NCI-H1417 treated with DMSO at 0.1 percent for 48 hours (cell line): ENCODE measurements around the gene GIMAP2.
"Not testable (repeated sequence)": the region's sequence is repeated elsewhere in the genome, so short reads cannot be mapped to it uniquely, and the experiment has no call there.

ENCODE experiments used
- DNase-seq: peaks from one replicate; lab custom pipeline; 2025; lab: John Stamatoyannopoulos, UW

Gene GIMAP2

GRCh38 chr7:150676854-150677253, 8.7 kb upstream of the GIMAP2 start:
- not testable (repeated sequence) for DNase-seq

GRCh38 chr7:150678601-150679000, 6.9 kb upstream of the GIMAP2 start:
- DNase-seq, result not testable (repeated sequence)

- DNase-seq, result not testable (repeated sequence)
Measured at GRCh38 chr7:150680364-150680763, 5.1 kb upstream of the GIMAP2 start.

DNA sequence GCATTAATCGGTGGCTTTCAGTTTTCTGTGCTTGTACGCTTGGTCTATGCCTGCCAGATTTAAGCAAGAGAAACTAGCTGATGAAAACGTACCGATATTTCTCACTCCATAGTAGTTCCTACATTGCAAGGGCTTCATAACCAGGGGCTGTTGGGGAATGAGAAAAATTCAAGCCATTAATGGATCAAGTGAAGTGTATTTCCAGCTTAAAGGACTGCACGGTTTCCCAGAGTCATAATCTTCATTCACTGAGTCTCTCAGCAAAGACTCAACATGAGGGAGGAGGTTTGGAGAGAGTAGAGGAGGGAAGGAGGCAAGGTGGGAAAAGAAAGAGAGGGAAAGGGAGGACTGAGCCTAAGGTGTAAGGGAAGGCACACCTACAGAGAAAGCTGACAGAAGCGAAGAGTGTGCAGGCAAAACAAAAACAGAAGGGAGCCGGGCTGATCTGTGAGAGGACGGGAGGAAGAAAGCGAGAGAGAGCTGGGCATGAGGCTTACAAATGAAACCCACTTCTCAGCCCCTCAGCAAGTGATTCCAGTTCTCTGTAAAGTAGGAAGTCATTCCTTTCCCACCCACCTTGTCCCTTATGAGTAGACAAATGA, 625 bp downstream of the GIMAP2 start:
- DNase-seq, result no peak

DNA sequence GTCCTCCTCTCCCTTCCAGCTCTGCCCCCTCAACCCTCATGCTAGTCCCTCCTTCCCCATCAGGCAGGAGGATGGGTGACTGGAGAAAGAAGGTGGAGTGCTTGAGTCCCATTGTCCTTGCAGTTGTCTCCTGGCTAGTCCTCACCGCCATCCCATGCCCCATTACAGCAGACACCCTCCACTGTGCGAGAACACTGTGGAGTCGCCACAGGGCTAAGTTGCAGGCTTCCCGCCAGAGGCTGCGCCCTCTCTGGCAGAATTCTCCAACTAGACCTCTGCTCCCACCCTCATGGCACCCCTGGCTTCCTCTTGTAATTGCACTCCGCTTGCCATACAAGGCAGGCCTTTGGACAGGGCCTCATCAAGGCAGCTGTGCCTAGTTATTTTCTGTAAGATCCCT, 3.1 kb downstream of the GIMAP2 start:
- DNase-seq, result no peak

GRCh38 chr7:150695654-150696053, 10.1 kb downstream of the GIMAP2 start:
- no peak for DNase-seq

- DNase-seq, result no peak
Measured at GRCh38 chr7:150703209-150703608, 17.7 kb downstream of the GIMAP2 start.

GRCh38 chr7:150715293-150715692, 29.8 kb downstream of the GIMAP2 start:
- DNase-seq, result no peak

- no peak for DNase-seq
Measured at GRCh38 chr7:150715738-150716137, 30.2 kb downstream of the GIMAP2 start.

DNA sequence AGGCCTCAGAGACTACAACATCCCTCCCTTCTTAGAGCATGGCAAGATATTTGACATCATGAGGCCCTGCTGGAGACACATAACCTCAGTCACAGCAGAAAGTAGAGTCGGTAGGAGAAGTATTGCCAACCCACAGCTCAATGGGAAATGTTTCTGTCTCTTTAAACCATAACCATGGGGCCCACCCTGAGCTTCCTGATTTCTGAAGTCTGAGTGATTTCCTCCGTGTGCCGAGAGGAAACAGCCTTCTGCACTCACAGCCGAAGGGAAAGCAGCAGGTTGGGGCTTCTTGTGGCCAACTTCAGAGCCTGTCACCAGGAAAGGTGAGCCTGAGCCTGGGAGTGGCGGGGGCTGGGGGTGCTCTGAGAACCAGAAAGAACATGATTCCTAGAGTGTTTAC, 30.9 kb downstream of the GIMAP2 start, which contains the start of gene GIMAP1:
GIMAP1 (plus strand) TSS at position 246 of the 400 bp plus-strand sequence. CDS start 2,435 bp downstream, outside the sequence.
- no peak for DNase-seq

GRCh38 chr7:150716939-150717338, 31.4 kb downstream of the GIMAP2 start:
- DNase-seq, result no peak

DNA sequence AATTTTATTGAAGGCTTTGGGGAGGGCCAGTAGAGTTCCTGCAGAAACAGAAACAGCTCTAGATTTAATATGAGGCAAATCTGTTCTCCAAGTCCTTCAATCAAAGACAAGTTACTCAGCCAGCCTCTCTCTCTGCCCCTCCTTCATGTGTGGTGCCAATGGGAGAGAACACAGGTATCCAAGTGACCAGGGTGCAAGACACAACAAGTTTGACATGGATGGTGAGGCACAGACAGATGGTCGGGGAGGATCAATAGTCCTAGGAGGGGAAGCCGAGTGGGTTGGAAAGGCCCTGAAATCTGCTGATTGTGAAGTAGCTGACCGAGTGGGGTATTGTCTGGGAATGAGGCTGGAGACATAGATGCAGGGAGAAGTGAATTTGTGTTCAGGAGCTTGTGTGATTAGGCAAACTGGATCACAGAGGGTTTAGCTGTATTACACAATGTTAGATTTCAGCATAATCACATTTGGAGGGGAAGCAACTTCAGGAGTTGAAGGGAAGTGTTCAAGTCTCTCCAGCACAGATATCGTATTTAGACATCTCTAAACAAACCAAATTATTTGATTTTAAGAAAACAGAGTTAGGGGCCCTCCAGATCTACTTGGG, 32.4 kb downstream of the GIMAP2 start:
- DNase-seq, result no peak

- no peak for DNase-seq
Measured at GRCh38 chr7:150719436-150719835, 33.9 kb downstream of the GIMAP2 start.

DNA sequence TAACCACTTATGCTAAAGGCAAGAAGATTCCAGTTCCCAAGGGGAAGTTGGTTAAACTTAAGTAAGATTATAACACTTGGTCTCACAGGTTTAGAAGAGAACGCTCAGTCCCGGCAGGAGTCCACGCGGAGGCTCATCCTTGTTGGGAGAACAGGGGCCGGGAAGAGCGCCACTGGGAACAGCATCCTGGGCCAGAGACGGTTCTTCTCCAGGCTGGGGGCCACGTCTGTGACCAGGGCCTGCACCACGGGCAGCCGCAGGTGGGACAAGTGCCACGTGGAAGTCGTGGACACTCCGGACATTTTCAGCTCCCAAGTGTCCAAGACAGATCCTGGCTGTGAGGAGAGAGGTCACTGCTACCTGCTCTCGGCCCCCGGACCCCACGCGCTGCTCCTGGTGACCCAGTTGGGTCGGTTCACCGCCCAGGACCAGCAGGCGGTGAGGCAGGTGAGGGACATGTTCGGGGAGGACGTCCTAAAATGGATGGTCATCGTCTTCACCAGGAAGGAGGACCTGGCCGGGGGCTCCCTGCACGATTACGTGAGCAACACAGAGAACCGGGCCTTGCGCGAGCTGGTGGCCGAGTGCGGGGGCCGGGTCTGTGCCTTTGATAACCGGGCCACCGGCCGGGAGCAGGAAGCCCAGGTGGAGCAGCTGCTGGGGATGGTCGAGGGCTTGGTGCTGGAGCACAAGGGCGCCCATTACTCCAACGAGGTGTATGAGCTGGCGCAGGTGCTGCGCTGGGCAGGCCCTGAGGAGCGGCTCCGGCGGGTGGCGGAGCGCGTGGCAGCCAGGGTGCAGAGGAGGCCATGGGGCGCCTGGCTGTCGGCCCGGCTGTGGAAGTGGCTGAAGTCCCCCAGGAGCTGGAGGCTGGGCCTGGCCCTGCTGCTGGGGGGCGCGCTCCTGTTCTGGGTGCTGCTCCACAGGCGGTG, 34.7 kb downstream of the GIMAP2 start:
- no peak for DNase-seq

DNA sequence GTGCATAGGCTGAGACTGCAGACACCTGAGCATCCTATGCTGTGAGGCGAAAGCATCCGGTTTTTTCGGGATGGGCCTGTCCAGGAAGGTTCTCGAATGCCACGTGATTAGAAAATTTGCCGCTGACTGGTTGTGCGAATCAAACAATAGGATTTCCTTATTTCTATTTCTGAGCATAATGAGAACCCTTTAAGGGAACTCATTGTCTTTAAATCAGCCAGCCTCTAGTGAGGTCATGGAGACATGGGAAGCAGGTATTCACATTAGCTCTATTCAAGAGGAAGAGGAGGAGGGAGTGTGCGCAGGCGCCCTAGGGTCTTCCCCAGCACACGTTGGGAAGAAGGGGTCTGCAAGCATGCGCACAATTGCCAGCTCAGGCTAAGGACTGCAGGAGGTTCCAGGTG, 36.5 kb downstream of the GIMAP2 start:
- DNase-seq, result no peak

DNA sequence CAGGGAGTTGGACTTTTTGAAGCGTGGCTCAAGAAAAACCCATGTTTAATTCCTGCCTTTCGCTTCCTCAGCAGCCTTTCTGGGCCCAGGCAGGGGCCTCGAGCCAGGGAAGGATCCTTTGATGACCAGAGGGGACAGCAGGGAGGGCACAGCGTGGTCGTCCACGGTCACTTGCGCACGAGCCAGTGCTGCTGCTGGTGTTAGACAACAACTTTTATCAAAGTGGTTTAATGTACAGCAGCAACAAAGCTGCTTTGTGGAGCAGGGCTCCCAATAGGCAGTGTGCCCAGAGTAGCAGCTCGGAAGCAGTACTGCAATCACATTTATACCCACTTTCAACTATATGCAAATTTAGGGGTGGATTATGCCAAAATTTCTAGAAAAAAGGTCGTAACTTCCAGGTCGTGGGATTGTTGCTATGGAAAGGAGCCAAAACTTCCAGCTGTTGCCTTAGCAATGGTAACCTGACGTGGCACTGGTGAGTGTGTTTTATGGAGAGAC, 37.0 kb downstream of the GIMAP2 start:
- no peak for DNase-seq

DNA sequence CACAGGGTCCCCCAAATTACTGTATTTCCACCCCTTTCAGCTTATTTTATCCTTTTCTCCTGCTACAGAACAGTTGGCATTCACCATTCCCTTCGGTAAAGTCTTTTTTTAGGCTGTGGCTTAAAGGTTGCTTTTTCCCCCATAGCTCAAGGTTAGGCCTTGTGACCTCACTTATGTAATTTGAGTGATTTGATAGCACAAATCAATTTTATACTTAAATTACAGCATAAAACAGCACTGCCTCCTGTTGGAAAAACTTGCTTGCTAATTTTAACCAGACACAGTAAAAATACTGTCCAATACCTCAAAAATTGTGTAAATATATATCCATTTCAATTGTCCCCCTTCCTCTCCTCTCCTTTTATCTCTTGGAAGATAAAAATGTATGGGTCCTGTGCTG, 38.0 kb downstream of the GIMAP2 start:
- DNase-seq, result no peak

- DNase-seq, result no peak
Measured at GRCh38 chr7:150727381-150727780, 41.9 kb downstream of the GIMAP2 start.

DNA sequence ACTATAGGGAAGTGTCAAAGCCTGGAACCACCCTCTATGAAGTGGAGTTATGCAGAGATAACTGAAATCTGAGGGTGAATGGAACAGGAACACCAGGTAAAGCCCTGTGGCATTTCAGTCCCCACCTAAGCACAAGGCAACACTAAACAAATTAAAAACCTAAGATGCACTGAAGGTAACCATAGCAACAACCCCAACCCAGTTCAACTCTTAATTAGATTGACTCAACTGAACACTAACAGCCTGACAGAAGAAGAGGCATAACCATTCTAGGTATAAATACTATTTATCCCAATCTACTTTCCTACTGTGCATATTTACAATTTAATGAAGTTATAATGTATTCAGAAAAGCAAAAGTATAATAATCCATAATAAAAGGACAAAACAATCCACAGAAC, 42.5 kb downstream of the GIMAP2 start:
- DNase-seq, result no peak

GRCh38 chr7:150728609-150729008, 43.1 kb downstream of the GIMAP2 start:
- no peak for DNase-seq

- DNase-seq, result no peak
Measured at GRCh38 chr7:150731916-150732315, 46.4 kb downstream of the GIMAP2 start.

GRCh38 chr7:150732786-150733481, 47.4 kb downstream of the GIMAP2 start:
- DNase-seq, result no peak
